A204.1 (cell line): Measurements from ENCODE around the gene SVIP.

Experiments used
- FAIRE-seq: peaks from 2 replicates; lab custom pipeline; 2012; peaks lifted over from hg19 to GRCh38; lab: Jason Lieb, UNC

The SVIP gene

GRCh38 chr11:22792497-22792896 is 37.1 kb downstream of the SVIP start:
- FAIRE-seq = no peak

- peak; percentile 92 for FAIRE-seq
Measured at GRCh38 chr11:22787551-22788162, 41.9 kb downstream of the SVIP start.

- FAIRE-seq = no peak
Measured at GRCh38 chr11:22787055-22787454, 42.5 kb downstream of the SVIP start.

- no peak for FAIRE-seq
Measured at GRCh38 chr11:22786475-22786874, 43.1 kb downstream of the SVIP start.

GRCh38 chr11:22785251-22785650 is 44.4 kb downstream of the SVIP start:
- no peak for FAIRE-seq

- FAIRE-seq = no peak
Measured at GRCh38 chr11:22780952-22781593, 48.5 kb downstream of the SVIP start.

- no peak for FAIRE-seq
Measured at GRCh38 chr11:22779850-22780249, 49.8 kb downstream of the SVIP start.

- FAIRE-seq = no peak
Measured at GRCh38 chr11:22778642-22779041, 51.0 kb downstream of the SVIP start.

GRCh38 chr11:22775248-22775647 is 54.4 kb downstream of the SVIP start:
- FAIRE-seq = no peak

- no peak for FAIRE-seq
Measured at GRCh38 chr11:22774716-22775115, 54.9 kb downstream of the SVIP start.

- FAIRE-seq = no peak
Measured at GRCh38 chr11:22769081-22769480, 60.5 kb downstream of the SVIP start.
